ENCODE results near the gene GDF9. TPM values are rescaled to one million over a fixed set of nuclear protein-coding genes. Genes with fewer than 3 reads are reported as not detected.

GDF9 gene
- total and polyA plus RNA-seq, 4 donors = 0.69 to 2.0 (median 1.0) TPM

GRCh38 chr5:132816083-132816482, 50.2 kb downstream of the GDF9 start:
- 100% methylated on average over 1 of the region's 2 CpGs for WGBS (ENCODE audit: insufficient coverage)
- H3K9me3 ChIP-seq (ENCODE audit: control insufficient read depth, insufficient read depth, low read length) = no peaks in the 10 kb centered on the region
- no peak overlapping the region for H3K4me3 ChIP-seq (ENCODE audit: low read depth, low read length)
- H3K27me3 ChIP-seq (ENCODE audit: control insufficient read depth, insufficient read depth, low read length) = peaks cover 35% of the 10 kb centered on the region
- DNase-seq (ENCODE audit: low read depth in 4 of 6, low spot score in 6 of 6) = no peak
- no peaks in the 10 kb centered on the region for H3K36me3 ChIP-seq (ENCODE audit: control insufficient read depth, insufficient read depth, low read length)
- H3K4me1 ChIP-seq (ENCODE audit: control insufficient read depth, insufficient read depth, low read length) = peaks cover 31% of the 10 kb centered on the region
- no peak overlapping the region for H3K27ac ChIP-seq (ENCODE audit: low read depth, low read length)

DNA sequence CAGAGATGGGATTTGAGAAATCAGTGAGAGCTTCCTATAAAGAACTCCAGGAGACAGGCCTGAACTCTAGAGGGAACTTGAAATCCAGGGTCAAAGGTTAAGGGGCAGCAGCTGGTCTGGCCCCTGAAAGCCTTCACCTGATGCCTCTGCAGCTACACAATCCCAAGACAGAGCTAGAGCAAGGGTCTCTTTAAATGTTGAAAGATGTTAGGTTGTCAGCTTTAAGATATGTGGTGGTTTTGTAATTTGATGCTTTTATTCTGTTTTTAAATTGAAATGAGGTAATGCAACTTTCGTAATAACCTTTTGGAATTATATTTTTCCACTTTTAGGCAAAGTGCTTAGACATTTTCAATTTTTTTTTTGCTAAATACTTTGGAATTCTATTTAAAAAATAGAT, 50.8 kb downstream of the GDF9 start:
- Histone ChIP-seq H3K27me3 (ENCODE audit: control insufficient read depth, insufficient read depth, low read length) (peaks cover 37% of the 10 kb centered on the region), H3K36me3 (ENCODE audit: control insufficient read depth, insufficient read depth, low read length) (no peaks in the 10 kb centered on the region), H3K4me1 (ENCODE audit: control insufficient read depth, insufficient read depth, low read length) (peaks cover 25% of the 10 kb centered on the region), H3K27ac (ENCODE audit: low read depth, low read length) (no peak overlapping the region), H3K4me3 (ENCODE audit: low read depth, low read length) (no peak overlapping the region), H3K9me3 (ENCODE audit: control insufficient read depth, insufficient read depth, low read length) (no peaks in the 10 kb centered on the region)
- no peak for DNase-seq (ENCODE audit: low read depth in 4 of 6, low spot score in 6 of 6)
- no CpG with 5 or more reads among the region's 1 CpG for WGBS (ENCODE audit: insufficient coverage)

- no peaks in the 10 kb centered on the region for H3K36me3 ChIP-seq (ENCODE audit: control insufficient read depth, insufficient read depth, low read length)
- H3K4me3 ChIP-seq (ENCODE audit: low read depth, low read length) = no peak overlapping the region
- H3K4me1 ChIP-seq (ENCODE audit: control insufficient read depth, insufficient read depth, low read length) = peaks cover 18% of the 10 kb centered on the region
- 46% methylated on average over 81 of the region's 81 CpGs for WGBS (ENCODE audit: insufficient coverage)
- H3K9me3 ChIP-seq (ENCODE audit: control insufficient read depth, insufficient read depth, low read length) = no peaks in the 10 kb centered on the region
- peaks cover 38% of the 10 kb centered on the region for H3K27me3 ChIP-seq (ENCODE audit: control insufficient read depth, insufficient read depth, low read length)
- no peak overlapping the region for H3K27ac ChIP-seq (ENCODE audit: low read depth, low read length)
- no peak for DNase-seq (ENCODE audit: low read depth in 4 of 6, low spot score in 6 of 6)
Measured at GRCh38 chr5:132814503-132815294, 51.6 kb downstream of the GDF9 start.

DNA sequence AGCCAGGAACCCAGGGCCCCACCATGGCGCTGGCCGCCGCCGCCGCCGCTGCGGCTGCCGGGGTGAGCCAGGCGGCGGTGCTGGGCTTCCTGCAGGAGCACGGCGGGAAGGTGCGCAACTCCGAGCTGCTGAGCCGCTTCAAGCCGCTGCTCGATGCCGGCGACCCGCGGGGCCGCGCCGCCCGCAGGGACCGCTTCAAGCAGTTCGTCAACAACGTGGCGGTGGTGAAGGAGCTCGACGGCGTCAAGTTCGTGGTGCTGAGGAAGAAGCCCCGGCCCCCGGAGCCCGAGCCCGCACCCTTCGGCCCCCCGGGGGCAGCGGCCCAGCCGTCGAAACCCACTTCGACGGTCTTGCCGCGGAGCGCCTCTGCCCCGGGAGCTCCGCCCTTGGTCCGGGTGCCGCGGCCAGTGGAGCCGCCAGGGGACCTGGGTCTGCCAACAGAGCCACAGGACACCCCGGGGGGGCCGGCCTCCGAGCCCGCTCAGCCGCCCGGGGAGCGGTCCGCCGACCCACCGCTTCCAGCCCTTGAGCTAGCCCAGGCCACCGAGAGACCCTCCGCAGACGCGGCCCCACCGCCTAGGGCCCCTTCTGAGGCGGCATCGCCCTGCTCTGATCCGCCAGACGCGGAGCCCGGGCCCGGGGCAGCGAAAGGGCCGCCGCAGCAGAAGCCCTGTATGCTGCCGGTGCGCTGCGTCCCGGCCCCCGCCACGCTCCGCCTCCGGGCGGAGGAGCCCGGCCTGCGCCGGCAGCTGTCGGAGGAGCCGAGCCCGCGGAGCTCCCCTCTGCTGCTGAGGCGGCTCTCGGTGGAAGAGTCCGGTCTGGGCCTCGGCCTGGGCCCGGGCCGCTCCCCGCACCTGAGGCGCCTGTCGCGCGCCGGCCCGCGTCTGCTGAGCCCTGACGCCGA, 52.4 kb downstream of the GDF9 start:
- Histone ChIP-seq H3K4me1 (ENCODE audit: control insufficient read depth, insufficient read depth, low read length) (peaks cover 11% of the 10 kb centered on the region), H3K27me3 (ENCODE audit: control insufficient read depth, insufficient read depth, low read length) (peaks cover 38% of the 10 kb centered on the region), H3K9me3 (ENCODE audit: control insufficient read depth, insufficient read depth, low read length) (no peaks in the 10 kb centered on the region), H3K27ac (ENCODE audit: low read depth, low read length) (no peak overlapping the region), H3K4me3 (ENCODE audit: low read depth, low read length) (no peak overlapping the region), H3K36me3 (ENCODE audit: control insufficient read depth, insufficient read depth, low read length) (no peaks in the 10 kb centered on the region)
- peak in 1 of 6 donors; percentile 36 for DNase-seq (ENCODE audit: low read depth in 4 of 6, low spot score in 6 of 6)
- 2% methylated on average over 110 of the region's 110 CpGs for WGBS (ENCODE audit: insufficient coverage)

- peaks cover 11% of the 10 kb centered on the region for H3K4me1 ChIP-seq (ENCODE audit: control insufficient read depth, insufficient read depth, low read length)
- peaks cover 37% of the 10 kb centered on the region for H3K27me3 ChIP-seq (ENCODE audit: control insufficient read depth, insufficient read depth, low read length)
- no peaks in the 10 kb centered on the region for H3K9me3 ChIP-seq (ENCODE audit: control insufficient read depth, insufficient read depth, low read length)
- no peaks in the 10 kb centered on the region for H3K36me3 ChIP-seq (ENCODE audit: control insufficient read depth, insufficient read depth, low read length)
- H3K4me3 ChIP-seq (ENCODE audit: low read depth, low read length) = peak within 1 kb of the TSS; percentile 26
- 1% methylated on average over 65 of the region's 68 CpGs for WGBS (ENCODE audit: insufficient coverage)
- peak in 2 of 6 donors; percentile 68 to 83 for DNase-seq (ENCODE audit: low read depth in 4 of 6, low spot score in 6 of 6)
- no peak within 1 kb of the TSS for H3K27ac ChIP-seq (ENCODE audit: low read depth, low read length)
Measured at GRCh38 chr5:132812781-132813598, 53.3 kb downstream of the GDF9 start, which contains the start of gene SOWAHA. TSS of gene SOWAHA (plus strand) at chr5:132813302. CDS start at chr5:132813622, 320 bp downstream.

DNA sequence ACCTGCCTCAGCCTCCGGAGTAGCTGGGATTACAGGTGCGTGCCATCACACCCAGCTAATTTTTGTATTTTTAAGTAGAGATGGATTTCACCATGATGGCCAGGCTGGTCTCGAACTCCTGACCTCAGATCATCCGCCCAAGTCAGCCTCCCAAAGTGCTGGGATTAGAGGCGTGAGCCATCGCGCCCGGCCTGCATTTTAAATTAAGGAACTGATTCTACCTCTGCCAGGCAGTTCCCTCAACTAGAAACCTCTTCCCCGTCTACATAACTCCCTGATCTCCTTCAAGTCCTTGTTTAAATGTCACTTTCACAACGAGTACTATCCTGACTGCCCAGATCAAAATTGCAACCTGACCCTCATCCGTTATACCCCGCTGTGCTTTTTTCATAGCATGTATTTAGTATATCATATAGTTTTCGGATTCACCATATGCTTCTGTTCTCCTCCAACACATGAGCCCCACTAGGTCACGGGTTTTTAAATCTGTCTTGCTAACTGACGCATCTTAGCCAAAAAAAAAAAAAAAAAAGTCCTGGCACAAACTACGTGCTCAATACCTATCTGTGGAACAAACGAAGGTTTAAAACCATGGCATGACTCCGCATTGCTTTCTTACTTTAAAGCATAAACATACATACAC, 54.0 kb downstream of the GDF9 start:
- Histone ChIP-seq H3K27me3 (ENCODE audit: control insufficient read depth, insufficient read depth, low read length) (peaks cover 37% of the 10 kb centered on the region), H3K27ac (ENCODE audit: low read depth, low read length) (no peak overlapping the region), H3K4me1 (ENCODE audit: control insufficient read depth, insufficient read depth, low read length) (peaks cover 14% of the 10 kb centered on the region), H3K9me3 (ENCODE audit: control insufficient read depth, insufficient read depth, low read length) (no peaks in the 10 kb centered on the region), H3K4me3 (ENCODE audit: low read depth, low read length) (no peak overlapping the region), H3K36me3 (ENCODE audit: control insufficient read depth, insufficient read depth, low read length) (no peaks in the 10 kb centered on the region)
- 61% methylated on average over 10 of the region's 18 CpGs for WGBS (ENCODE audit: insufficient coverage)
- DNase-seq (ENCODE audit: low read depth in 4 of 6, low spot score in 6 of 6) = no peak

Small RNAs within 50 kb of the gene (small RNA-seq; reads per million reads assigned to genes)
- gene RNA5SP192 (ENCODE audit: low replicate concordance) = not detected

Other genes starting within 250 kb of the GDF9 start
- gene IL13, start 208.3 kb downstream of the GDF9 start, total RNA-seq = not detected
- gene IL13, start 208.3 kb downstream of the GDF9 start, polyA plus RNA-seq (ENCODE audit: insufficient read length in 2 of 2) = under 1 TPM in 1 of 2 donors, not detected in 1; 0.18 TPM
- gene IL4, start 192.5 kb downstream of the GDF9 start, total RNA-seq = not detected
- gene IL4, start 192.5 kb downstream of the GDF9 start, polyA plus RNA-seq (ENCODE audit: insufficient read length in 2 of 2) = under 1 TPM in 1 of 2 donors, not detected in 1; 0.43 TPM
- 10 to 100 TPM; 42.3 to 97.6 TPM for gene KIF3A, start 128.9 kb downstream of the GDF9 start, total RNA-seq
- 10 to 100 TPM; 84.6 to 88.6 TPM for gene KIF3A, start 128.9 kb downstream of the GDF9 start, polyA plus RNA-seq (ENCODE audit: insufficient read length in 2 of 2)
- 1 to 10 TPM in 1 of 2 donors, under 1 TPM in 1; 0.69 to 1.3 TPM for gene CCNI2, start 119.0 kb downstream of the GDF9 start, total RNA-seq
- 10 to 100 TPM; 18.5 to 24.0 TPM for gene CCNI2, start 119.0 kb downstream of the GDF9 start, polyA plus RNA-seq (ENCODE audit: insufficient read length in 2 of 2)
- gene SEPTIN8, start 89.2 kb downstream of the GDF9 start, total RNA-seq = 10 to 100 TPM; 67.9 to 83.2 TPM
- 100 to 1,000 TPM; 131 to 149 TPM for gene SEPTIN8, start 89.2 kb downstream of the GDF9 start, polyA plus RNA-seq (ENCODE audit: insufficient read length in 2 of 2)
- 1 to 10 TPM; 1.2 to 4.1 TPM for gene SOWAHA, start 53.2 kb downstream of the GDF9 start, total RNA-seq
- gene SOWAHA, start 53.2 kb downstream of the GDF9 start, polyA plus RNA-seq (ENCODE audit: insufficient read length in 2 of 2) = 1 to 10 TPM; 4.8 to 5.8 TPM
- 1 to 10 TPM; 4.5 to 6.3 TPM for gene SHROOM1, start 35.8 kb downstream of the GDF9 start, total RNA-seq
- gene SHROOM1, start 35.8 kb downstream of the GDF9 start, polyA plus RNA-seq (ENCODE audit: insufficient read length in 2 of 2) = 10 to 100 TPM; 11.6 to 17.6 TPM
- 100 to 1,000 TPM; 104 to 407 TPM for gene UQCRQ, start 173 bp upstream of the GDF9 start, total RNA-seq
- 100 to 1,000 TPM; 248 to 271 TPM for gene UQCRQ, start 173 bp upstream of the GDF9 start, polyA plus RNA-seq (ENCODE audit: insufficient read length in 2 of 2)
- gene LEAP2, start 7.2 kb upstream of the GDF9 start, total RNA-seq = 1 to 10 TPM in 1 of 2 donors, under 1 TPM in 1; 0.79 to 1.8 TPM
- gene LEAP2, start 7.2 kb upstream of the GDF9 start, polyA plus RNA-seq (ENCODE audit: insufficient read length in 2 of 2) = 1 to 10 TPM; 3.2 to 3.5 TPM
- 10 to 100 TPM; 59.8 to 74.7 TPM for gene AFF4, start 97.2 kb upstream of the GDF9 start, total RNA-seq
- gene AFF4, start 97.2 kb upstream of the GDF9 start, polyA plus RNA-seq (ENCODE audit: insufficient read length in 2 of 2) = 10 to 100 TPM; 37.0 to 54.6 TPM
- 10 to 100 TPM; 16.9 to 18.4 TPM for gene ZCCHC10, start 160.1 kb upstream of the GDF9 start, total RNA-seq
- 10 to 100 TPM; 22.7 to 25.4 TPM for gene ZCCHC10, start 160.1 kb upstream of the GDF9 start, polyA plus RNA-seq (ENCODE audit: insufficient read length in 2 of 2)
- 100 to 1,000 TPM in 1 of 2 donors, 10 to 100 TPM in 1; 80.5 to 114 TPM for gene HSPA4, start 185.5 kb upstream of the GDF9 start, total RNA-seq
- gene HSPA4, start 185.5 kb upstream of the GDF9 start, polyA plus RNA-seq (ENCODE audit: insufficient read length in 2 of 2) = 10 to 100 TPM; 75.8 to 94.9 TPM

Measured in spinal cord (tissue), 10 donors.